CD4-positive, alpha-beta memory T cell (primary cell): Measurements from ENCODE around the gene HSPA1B. TPM values are rescaled to one million over a fixed set of nuclear protein-coding genes. Genes with fewer than 3 reads are reported as not detected.
"Not testable (repeated sequence)": the region's sequence is repeated elsewhere in the genome, so short reads cannot be mapped to it uniquely, and the experiment has no call there.

Experiments
- CTCF ChIA-PET: fragments of 350-600 bp; sonication (Branson Sonifier 250); formaldehyde crosslinking; loops from one replicate; lab custom pipeline; 2021; ENCODE audit warnings: inconsistent platforms; ENCODE audit not compliant: partially characterized antibody; lab: Charles Lee
- POLR2A ChIA-PET: fragments of 350-600 bp; sonication (Branson Sonifier 250); formaldehyde crosslinking; loops from one replicate; lab custom pipeline; 2021; ENCODE audit not compliant: partially characterized antibody; lab: Charles Lee
- DNase-seq, 5 donors: peaks; one replicate each; pipeline versions ENCODE4 v3.0.0 to v3.0.0-alpha.2; 2020 to 2022; ENCODE audit warnings: mixed read lengths in 1 of 5
- H3K27ac ChIP-seq: one replicate; pipeline ENCODE4 v1.7.0; 2013; ENCODE audit warnings: low read depth, low read length
- H3K27me3 ChIP-seq: 2 replicates; pipeline ENCODE4 v1.7.0; 2013; ENCODE audit warnings: mild to moderate bottlenecking, low read length, moderate library complexity; ENCODE audit not compliant: insufficient read depth
- H3K36me3 ChIP-seq: 2 replicates; pipeline ENCODE4 v1.7.0; 2013; ENCODE audit warnings: mild to moderate bottlenecking, low read length, moderate library complexity; ENCODE audit not compliant: insufficient read depth
- H3K4me1 ChIP-seq: 2 replicates; pipeline ENCODE4 v1.7.0; 2013; ENCODE audit warnings: mild to moderate bottlenecking, low read length, moderate library complexity; ENCODE audit not compliant: insufficient read depth
- H3K4me3 ChIP-seq, 2 donors: one replicate each; pipeline ENCODE4 v1.7.0; 2013; ENCODE audit warnings: low read length in 2 of 2, mild to moderate bottlenecking in 1 of 2
- H3K9me3 ChIP-seq, 2 donors: one replicate each; pipeline ENCODE4 v1.7.0; 2013; ENCODE audit warnings: low read length in 2 of 2, control low read depth in 1 of 2; ENCODE audit not compliant: control insufficient read depth in 1 of 2
- H3K27ac Mint-ChIP-seq, 7 donors: one replicate each; pipeline ENCODE4 v1.8.0; 2020 to 2021; ENCODE audit warnings: mixed read lengths in 7 of 7, mild to moderate bottlenecking in 6 of 7, inconsistent platforms in 3 of 7, moderate library complexity in 3 of 7
- H3K27me3 Mint-ChIP-seq, 2 donors: one replicate each; pipeline ENCODE4 v1.8.0; 2020 to 2021; ENCODE audit warnings: mixed read lengths in 2 of 2
- H3K36me3 Mint-ChIP-seq, 2 donors: one replicate each; pipeline ENCODE4 v1.8.0; 2020 to 2021; ENCODE audit warnings: mixed read lengths in 2 of 2, inconsistent platforms in 1 of 2, mild to moderate bottlenecking in 1 of 2
- H3K4me1 Mint-ChIP-seq, 4 donors: one replicate each; pipeline ENCODE4 v1.8.0; 2020 to 2021; ENCODE audit warnings: mixed read lengths in 4 of 4, mild to moderate bottlenecking in 1 of 4
- H3K4me3 Mint-ChIP-seq, 8 donors: one replicate each; pipeline ENCODE4 v1.8.0; 2020 to 2021; ENCODE audit warnings: mixed read lengths in 8 of 8, mild to moderate bottlenecking in 7 of 8, moderate library complexity in 6 of 8, inconsistent platforms in 3 of 8
- H3K9me3 Mint-ChIP-seq, 8 donors: one replicate each; pipeline ENCODE4 v1.8.0; 2020 to 2021; ENCODE audit warnings: mixed read lengths in 8 of 8, mild to moderate bottlenecking in 5 of 8, inconsistent platforms in 3 of 8, moderate library complexity in 1 of 8
- intact Hi-C: fragments of 100-400 bp; cut with micrococcal nuclease; formaldehyde crosslinking; loops from one replicate; pipeline ENCODE4 v1.15.1; 2023
- polyA plus RNA-seq, 2 donors: library from polyadenylated mRNA; unstranded; fragments of 300-500 nt; fragmentation: Illumina TruSeq; gene quantifications; one replicate each; pipeline ENCODE4 v1.2.3, GENCODE V29; 2021
- total RNA-seq, 2 experiments: library from RNA; stranded (reverse); gene quantifications; one replicate each; pipeline ENCODE4 v1.2.3, GENCODE V29; 2021

The HSPA1B gene
- total and polyA plus RNA-seq, 4 experiments from 2014 or later, result 1.9 to 60.8 (median 31.7) TPM

DNA sequence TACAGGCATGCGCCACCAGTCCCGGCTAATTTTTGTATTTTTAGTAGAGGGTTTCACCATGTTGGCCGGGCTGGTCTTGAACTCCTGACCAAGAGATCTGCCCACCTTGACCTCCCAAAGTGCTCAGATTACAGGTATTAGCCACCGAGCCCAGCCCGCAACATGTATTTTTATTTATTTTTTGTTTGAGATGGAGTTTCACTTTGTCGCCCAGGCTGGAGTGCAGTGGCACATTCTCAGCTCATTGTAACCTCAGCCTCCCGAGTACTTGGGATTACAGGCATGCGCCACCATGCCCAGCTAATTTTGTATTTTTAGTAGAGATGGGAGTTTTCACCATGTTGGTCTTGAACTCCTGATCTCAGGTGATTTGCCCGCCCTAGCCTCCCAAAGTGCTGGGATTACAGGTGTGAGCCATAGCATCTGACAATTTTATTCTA, 10.6 kb downstream of the HSPA1B start:
- peaks cover 44% of the 10 kb centered on the region for H3K4me1 ChIP-seq
- H3K27ac Mint-ChIP-seq, result peak overlapping the region in 6 of 7 donors; percentile 4 to 99 (median 98)
- peaks cover 25 to 54% (median 38%) of the 10 kb centered on the region in 4 donors for H3K4me1 Mint-ChIP-seq
- not testable (repeated sequence) for DNase-seq, H3K27me3 Mint-ChIP-seq, H3K27me3 ChIP-seq, H3K9me3 Mint-ChIP-seq, H3K9me3 ChIP-seq
- H3K36me3 Mint-ChIP-seq, result peaks cover 33 to 66% of the 10 kb centered on the region in 2 donors
- peak overlapping the region; percentile 22 to 99 (median 93) for H3K4me3 Mint-ChIP-seq
- intact Hi-C loops, result loop anchor here (10.0 kb wide), 1 partner anchor 137 kb away; the partner anchor contains the start of gene DXO
- peak overlapping the region in 1 of 2 donors; percentile 75 for H3K4me3 ChIP-seq
- peak overlapping the region; percentile 88 for H3K27ac ChIP-seq
- peaks cover 41% of the 10 kb centered on the region for H3K36me3 ChIP-seq
- ChIA-PET POLR2A (interaction anchor here (1.0 to 4.8 kb wide), 5 partner anchors 25 to 257 kb away, joined by 3 to 43 read pairs (median 4); partner anchors contain the start of genes BAG6, C6orf47 and NEU1), CTCF (interaction anchor here (1.1 to 1.3 kb wide), 4 partner anchors 8 to 109 kb away, joined by 3 to 5 read pairs (median 4); partner anchors contain the start of gene DDAH2)

DNA sequence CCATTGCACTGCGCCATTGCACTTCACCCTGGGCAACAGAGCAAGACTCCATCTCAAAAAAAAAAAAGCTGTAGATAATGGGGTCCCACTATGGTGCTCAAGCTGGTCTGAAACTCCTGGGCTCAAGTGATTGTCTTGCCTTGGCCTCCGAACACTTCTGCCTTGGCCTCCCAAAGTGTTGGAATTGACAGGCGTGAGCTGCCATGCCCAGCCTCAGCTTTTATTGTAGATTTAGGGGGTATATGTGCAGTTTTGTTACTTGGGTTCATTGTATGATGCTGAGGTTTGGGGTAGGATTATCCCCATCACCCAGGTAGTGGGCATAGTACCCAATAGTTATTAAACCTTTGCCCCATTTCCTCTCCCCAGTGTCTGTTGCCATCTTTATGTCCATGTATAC, 11.4 kb downstream of the HSPA1B start:
- intact Hi-C loops, result loop anchor here (10.0 kb wide), 1 partner anchor 136 kb away; the partner anchor contains the start of gene DXO
- Histone ChIP-seq H3K27me3 (no peaks in the 10 kb centered on the region), H3K36me3 (peaks cover 41% of the 10 kb centered on the region), H3K4me3 (no peak overlapping the region), H3K9me3 (no peaks in the 10 kb centered on the region), H3K4me1 (peaks cover 37% of the 10 kb centered on the region), H3K27ac (no peak overlapping the region)
- Mint-ChIP-seq H3K4me1 (peaks cover 25 to 54% (median 37%) of the 10 kb centered on the region in 4 donors), H3K27me3 (no peaks in the 10 kb centered on the region), H3K27ac (peak overlapping the region in 6 of 7 donors; percentile 1 to 99 (median 62)), H3K9me3 (no peaks in the 10 kb centered on the region), H3K36me3 (peaks cover 33 to 66% of the 10 kb centered on the region in 2 donors), H3K4me3 (peak overlapping the region in 3 of 8 donors; percentile 38 to 65 (median 40))
- ChIA-PET POLR2A (interaction anchor here (0.9 to 4.8 kb wide), 5 partner anchors 20 to 258 kb away, joined by 3 to 43 read pairs (median 4); partner anchors contain the start of genes BAG6, C6orf47 and NEU1), CTCF (interaction anchor here (0.6 to 1.4 kb wide), 7 partner anchors 9 to 113 kb away, joined by 3 to 5 read pairs (median 4); partner anchors contain the start of gene DDAH2)
- DNase-seq, result no peak

DNA sequence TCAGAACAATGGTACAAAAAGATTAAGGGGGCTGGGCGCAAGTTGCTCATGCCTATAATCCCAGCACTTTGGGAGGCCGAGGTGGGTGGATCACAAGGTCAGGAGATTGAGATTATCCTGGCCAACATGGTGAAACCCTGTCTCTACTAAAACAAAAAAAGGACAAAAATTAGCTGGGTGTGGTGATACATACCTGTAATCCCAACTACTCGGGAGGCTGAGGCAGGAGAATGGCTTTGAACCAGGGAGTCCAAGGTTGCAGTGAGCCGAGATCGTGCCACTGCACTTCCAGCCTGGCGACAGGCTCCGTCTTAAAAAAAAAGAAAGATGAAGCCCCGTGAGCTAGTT, 12.2 kb downstream of the HSPA1B start:
- Histone ChIP-seq H3K36me3 (peaks cover 41% of the 10 kb centered on the region), H3K4me1 (peaks cover 37% of the 10 kb centered on the region)
- POLR2A ChIA-PET, result interaction anchor here (0.6 to 1.3 kb wide), 4 partner anchors 10 to 179 kb away, joined by 3 to 9 read pairs (median 4); partner anchors contain the start of genes C6orf47 and NEU1
- Mint-ChIP-seq H3K36me3 (peaks cover 33 to 60% of the 10 kb centered on the region in 2 donors), H3K4me1 (peaks cover 24 to 46% (median 33%) of the 10 kb centered on the region in 4 donors), H3K27ac (peak overlapping the region in 1 of 7 donors; percentile 99)
- not testable (repeated sequence) for H3K27ac ChIP-seq, H3K9me3 Mint-ChIP-seq, H3K27me3 ChIP-seq, H3K27me3 Mint-ChIP-seq, H3K9me3 ChIP-seq, H3K4me3 Mint-ChIP-seq, DNase-seq, H3K4me3 ChIP-seq
- CTCF ChIA-PET, result interaction anchor here (1.3 to 1.4 kb wide), 2 partner anchors 10 to 17 kb away, joined by 4 read pairs; no protein-coding TSS in a partner anchor
- intact Hi-C loops, result loop anchor here (10.0 kb wide), 1 partner anchor 135 kb away; the partner anchor contains the start of gene DXO

DNA sequence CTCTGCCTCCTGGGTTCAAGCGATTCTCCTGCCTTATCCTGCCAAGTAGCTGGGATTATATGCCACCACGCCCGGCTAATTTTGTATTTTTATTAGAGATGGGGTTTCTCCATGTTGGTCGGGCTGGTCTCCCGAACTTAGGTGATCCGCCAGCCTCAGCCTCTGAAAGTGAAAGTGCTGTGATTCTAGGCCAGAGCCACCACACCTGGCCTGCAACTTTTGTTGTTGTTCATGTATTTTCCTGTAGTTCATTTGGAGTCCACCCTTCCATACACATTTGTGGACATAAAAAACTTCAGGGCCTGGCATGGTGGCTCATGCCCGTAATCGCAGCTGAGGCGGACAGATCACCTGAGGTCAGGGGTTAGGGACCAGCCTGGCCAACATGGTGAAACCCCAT, 14.5 kb downstream of the HSPA1B start:
- peaks cover 27 to 41% of the 10 kb centered on the region in 2 donors for H3K36me3 Mint-ChIP-seq

DNA sequence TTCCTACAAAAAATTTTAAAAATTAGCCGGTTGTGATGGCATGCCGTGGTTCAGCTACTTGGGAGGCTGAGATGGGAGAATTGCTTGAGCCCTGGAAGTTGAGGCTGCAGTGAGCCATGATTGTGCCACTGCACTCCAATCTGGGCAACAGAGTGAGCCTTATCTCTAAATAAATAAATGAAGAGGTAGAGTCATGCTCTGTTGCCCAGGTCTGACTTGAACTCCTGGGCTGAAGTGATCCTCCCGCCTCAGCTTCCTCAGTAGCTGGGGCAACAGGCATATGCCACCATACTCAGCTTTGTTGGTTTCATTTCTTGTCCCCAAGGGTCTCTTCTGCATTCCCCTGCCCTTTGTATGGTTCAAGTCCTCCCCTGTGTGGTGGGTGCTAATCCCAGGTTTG, 17.0 kb downstream of the HSPA1B start:
- H3K4me1 Mint-ChIP-seq, result peaks cover 0 to 6% (median 3%) of the 10 kb centered on the region in 4 donors
- POLR2A ChIA-PET, result interaction anchor here (0.8 to 1.0 kb wide), 2 partner anchors 9 to 10 kb away, joined by 4 read pairs; no protein-coding TSS in a partner anchor
- H3K27ac Mint-ChIP-seq, result no peak overlapping the region

More for the DNA sequence above, 14.5 kb downstream of the HSPA1B start:
- H3K27ac ChIP-seq, result no peak overlapping the region
- Mint-ChIP-seq H3K27ac (peak overlapping the region in 1 of 7 donors; percentile 27), H3K9me3 (no peaks in the 10 kb centered on the region), H3K27me3 (no peaks in the 10 kb centered on the region), H3K4me1 (peaks cover 13 to 28% (median 20%) of the 10 kb centered on the region in 4 donors), H3K4me3 (no peak overlapping the region)
- no peaks in the 10 kb centered on the region for H3K9me3 ChIP-seq
- intact Hi-C loops, result no loop called here
- H3K27me3 ChIP-seq, result no peaks in the 10 kb centered on the region
- H3K4me3 ChIP-seq, result no peak overlapping the region
- DNase-seq, result no peak
- POLR2A ChIA-PET, result no interaction called here
- peaks cover 24% of the 10 kb centered on the region for H3K4me1 ChIP-seq
- peaks cover 38% of the 10 kb centered on the region for H3K36me3 ChIP-seq
- CTCF ChIA-PET, result no interaction called here

DNA sequence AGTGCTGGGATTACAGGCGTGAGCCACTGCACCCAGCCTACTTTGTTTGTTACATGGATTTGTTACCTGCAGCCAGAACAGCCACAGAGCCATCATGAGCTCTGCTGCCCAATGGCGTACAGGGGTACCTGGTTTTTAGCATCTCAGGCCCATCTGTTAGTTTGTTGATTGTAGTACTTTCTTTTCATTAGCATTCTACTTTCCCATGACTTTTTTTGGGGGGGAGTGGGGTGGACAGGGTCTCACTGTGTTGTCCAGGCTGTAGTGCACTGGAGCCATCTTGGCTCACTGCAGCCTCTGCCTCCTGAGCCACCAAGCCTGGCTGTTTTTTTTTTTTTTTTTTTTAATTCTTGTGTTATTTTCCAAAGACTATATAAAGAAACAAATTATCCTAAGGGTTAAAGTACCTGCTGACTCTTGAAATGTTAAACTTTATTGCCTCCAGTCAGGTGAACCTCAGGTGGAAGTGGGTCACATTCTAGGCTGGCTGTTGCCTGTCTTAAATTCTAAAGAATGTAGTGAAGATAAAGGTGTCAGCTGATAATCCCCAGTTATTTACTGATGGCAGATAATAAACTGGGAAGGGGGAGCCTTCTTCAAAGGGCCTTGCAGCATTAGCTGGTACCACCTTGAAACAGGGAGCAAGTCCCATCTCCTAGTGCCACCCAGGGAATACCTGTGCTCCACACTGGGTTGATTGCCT, 19.9 kb downstream of the HSPA1B start:
- Mint-ChIP-seq H3K4me3 (no peak overlapping the region), H3K27me3 (no peaks in the 10 kb centered on the region), H3K4me1 (peaks cover 0 to 3% (median 0%) of the 10 kb centered on the region in 4 donors), H3K36me3 (no peaks in the 10 kb centered on the region), H3K27ac (peak overlapping the region in 1 of 7 donors; percentile 66), H3K9me3 (no peaks in the 10 kb centered on the region)
- Histone ChIP-seq H3K4me3 (no peak overlapping the region), H3K4me1 (no peaks in the 10 kb centered on the region), H3K27me3 (no peaks in the 10 kb centered on the region), H3K36me3 (no peaks in the 10 kb centered on the region), H3K9me3 (no peaks in the 10 kb centered on the region), H3K27ac (no peak overlapping the region)
- CTCF ChIA-PET, result no interaction called here
- DNase-seq, result no peak
- POLR2A ChIA-PET, result interaction anchor here (0.7 to 1.4 kb wide), 3 partner anchors 10 to 12 kb away, joined by 3 to 5 read pairs (median 3); no protein-coding TSS in a partner anchor
- intact Hi-C loops, result no loop called here

More for the DNA sequence above, 17.0 kb downstream of the HSPA1B start:
- Mint-ChIP-seq H3K9me3 (no peaks in the 10 kb centered on the region), H3K36me3 (peaks cover 13 to 20% of the 10 kb centered on the region in 2 donors), H3K27me3 (no peaks in the 10 kb centered on the region), H3K4me3 (no peak overlapping the region)
- H3K9me3 ChIP-seq, result no peaks in the 10 kb centered on the region
- no peaks in the 10 kb centered on the region for H3K27me3 ChIP-seq
- H3K27ac ChIP-seq, result no peak overlapping the region
- intact Hi-C loops, result no loop called here
- no peak for DNase-seq
- H3K4me1 ChIP-seq, result no peaks in the 10 kb centered on the region
- peaks cover 14% of the 10 kb centered on the region for H3K36me3 ChIP-seq
- CTCF ChIA-PET, result interaction anchor here (1.2 kb wide), 1 partner anchor 163 kb away, joined by 3 read pairs; the partner anchor contains the start of gene LY6G5C
- no peak overlapping the region for H3K4me3 ChIP-seq
